HG03135 (cell line): ENCODE data around the gene CCM2.

Experiments used
- ATAC-seq: cut with Tn5 transposase; IDR thresholded peaks from one replicate; pipeline ENCODE4 v1.9.1; 2021; ENCODE audit warnings: mild to moderate bottlenecking, moderate library complexity; ENCODE audit not compliant: unreplicated experiment

Gene CCM2

DNA sequence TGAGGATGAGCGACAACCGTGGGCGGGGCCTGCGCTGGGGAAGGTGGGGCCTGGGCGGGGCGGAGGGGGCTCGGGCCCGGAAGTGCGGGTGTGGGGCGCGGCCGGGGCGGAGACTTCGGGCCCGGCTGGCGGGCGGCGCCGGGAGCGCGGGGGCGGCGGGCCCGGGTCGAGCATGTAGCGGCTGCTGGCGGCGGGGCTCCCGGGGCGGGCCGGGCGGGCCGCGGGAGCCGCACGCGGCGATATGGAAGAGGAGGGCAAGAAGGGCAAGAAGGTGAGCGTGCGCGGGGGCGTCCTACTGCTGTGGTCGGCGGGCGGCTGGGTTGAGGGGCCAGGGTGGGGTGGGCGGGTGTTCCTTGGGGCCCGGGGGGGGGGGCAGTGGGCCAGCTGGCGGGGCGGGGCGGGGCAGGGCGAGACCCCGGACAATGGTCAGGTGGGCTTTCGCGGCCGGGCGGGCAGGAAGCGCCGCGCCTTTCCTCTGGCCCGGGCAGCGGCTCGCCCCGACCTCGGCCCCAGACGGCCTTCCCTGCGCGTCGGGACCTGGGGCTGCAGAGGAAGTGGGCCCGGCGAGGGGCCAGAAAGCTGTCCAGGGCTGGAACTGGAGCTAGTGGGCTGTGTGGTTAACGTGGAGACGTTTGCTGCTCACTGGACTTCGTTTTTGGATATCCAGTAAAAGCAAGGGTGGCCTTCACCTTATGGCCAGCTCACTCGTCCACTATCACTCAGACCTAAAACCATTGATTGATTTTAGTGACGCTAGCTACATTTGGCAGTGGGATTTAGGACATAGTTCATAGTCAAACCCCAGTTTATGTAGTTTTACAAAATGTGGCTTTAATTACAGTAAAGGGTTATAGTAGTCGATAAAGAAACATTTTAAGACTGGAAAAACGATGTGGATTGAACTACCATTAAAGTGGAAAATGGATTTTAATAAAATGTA, at the start of gene CCM2:
CCM2 (plus strand) TSS at position 109 of the 940 bp plus-strand sequence; CDS start at position 242, 133 bp downstream.
- no peak for ATAC-seq

DNA sequence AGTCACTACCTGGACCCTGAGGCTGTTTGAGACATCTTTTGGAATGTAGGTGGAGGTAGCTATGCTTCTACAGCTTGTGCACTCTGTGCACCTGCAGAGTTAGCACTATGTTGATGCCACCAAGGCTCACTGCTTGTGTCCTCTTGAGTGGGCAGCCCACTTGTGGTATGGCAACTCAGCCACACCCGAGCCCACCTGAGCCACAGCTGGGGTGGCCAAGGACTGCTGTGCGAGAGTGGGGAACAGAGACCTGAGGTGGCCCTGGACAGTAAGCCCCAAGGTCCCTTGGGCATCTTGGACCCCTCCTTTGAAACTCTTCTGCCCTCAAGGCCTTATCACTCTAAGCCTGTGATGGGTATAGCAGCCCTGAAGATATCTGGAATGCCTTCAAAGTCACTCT, 46.8 kb upstream of the CCM2 start:
- ATAC-seq, result no peak

DNA sequence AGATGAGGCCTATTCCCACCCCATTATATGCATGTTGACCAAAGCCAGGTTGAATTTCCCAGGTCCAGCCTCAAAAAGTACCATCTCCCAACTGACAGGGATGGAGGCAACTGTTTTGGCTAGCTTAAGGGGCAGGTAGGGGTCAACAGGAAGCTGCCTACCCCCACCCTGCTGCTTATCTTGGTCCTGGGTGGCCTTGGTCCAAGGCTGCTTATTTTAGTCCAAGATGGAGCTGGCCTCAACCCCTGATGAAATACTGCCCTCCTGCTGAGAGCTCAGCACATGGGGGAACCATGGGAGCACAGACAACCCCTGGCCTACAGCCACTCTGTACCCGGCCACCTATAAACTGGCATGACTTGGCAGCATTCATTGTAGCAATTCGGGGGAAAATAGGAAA, 44.3 kb upstream of the CCM2 start:
- ATAC-seq, result no peak

DNA sequence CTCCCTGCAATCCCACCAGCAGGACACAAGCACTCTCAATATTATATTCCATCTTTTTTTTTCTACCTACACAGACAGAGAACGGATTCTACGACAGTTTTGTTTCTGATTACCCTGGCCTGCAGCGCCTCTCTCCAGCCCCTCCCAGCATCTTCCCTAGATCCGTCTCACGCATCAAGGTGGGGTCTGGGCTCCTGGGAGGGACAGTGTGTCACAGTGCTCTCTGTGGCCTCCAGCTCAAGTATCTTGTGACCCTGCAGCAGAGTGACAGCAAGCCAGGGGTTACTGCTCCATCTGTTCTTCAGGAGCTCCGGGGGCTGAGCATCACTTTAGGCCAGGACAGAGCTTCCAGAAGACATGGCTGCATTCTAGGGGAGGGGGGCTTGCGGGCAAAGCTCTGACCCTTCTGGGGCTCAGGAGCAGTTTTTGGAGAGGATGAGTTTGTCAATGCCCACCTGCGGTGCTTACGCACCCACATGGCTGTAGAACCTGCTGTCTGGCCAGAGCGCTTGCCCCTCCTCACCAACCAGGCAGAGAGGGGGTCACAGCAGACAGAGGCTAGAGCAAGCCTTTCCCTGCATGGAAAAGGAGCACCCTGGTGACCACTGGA, 43.7 kb upstream of the CCM2 start:
- ATAC-seq, result no peak

DNA sequence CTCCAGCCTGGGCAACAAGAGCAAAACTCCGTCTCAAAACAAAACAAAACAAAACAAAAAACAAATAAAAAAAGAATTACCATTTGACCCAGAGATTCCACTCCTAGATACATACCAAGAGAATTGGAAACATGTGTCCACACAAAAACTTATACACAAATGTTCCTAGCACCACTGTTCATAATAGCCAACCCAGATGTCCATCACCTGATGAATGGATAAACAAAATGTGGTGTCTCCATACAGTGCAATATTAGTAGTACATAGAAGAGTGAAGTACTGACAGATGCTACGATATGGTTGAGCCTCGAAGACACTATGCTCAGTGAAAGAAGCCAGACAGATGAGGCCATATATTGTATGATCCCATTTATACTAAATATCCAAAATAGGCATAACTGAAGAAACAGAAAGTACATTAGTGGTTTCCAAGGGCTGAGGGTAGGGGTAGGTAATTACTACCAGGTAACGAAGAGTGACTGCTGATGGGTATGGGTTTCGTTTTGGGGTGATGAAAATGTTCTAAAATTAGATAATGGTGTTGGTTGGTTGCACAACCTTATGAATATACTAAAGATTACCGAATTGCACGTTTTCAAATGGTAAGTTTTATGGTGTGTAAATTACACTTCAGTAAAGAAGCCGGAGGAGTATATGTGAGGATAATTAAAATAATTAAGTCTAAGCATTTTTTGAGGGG, 41.2 kb upstream of the CCM2 start:
- no peak for ATAC-seq

DNA sequence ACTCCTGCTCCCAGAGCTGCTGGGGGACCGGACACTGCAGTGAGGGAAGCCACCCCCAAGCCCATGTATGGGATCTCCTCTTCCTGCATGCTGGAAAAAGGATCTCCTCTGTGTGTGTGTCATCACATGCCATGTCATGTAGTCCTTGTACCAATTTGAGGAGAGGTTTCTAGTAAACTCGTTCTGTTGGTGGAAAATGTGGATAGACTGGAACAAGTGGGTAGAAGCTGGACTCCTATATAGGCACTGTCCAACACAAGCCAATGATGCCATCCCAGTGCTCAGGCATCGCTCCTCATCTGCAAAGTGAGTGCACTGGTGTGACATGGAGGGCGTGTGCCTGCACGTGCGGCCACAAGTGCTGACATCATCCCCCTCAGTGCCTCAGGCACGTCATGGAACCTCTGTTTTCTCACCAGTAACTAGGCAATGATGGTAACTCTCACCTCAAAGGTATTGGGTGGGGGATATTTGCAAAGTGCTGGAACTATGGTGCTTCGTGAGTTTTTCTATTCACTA, 40.5 kb upstream of the CCM2 start:
- ATAC-seq, result no peak

DNA sequence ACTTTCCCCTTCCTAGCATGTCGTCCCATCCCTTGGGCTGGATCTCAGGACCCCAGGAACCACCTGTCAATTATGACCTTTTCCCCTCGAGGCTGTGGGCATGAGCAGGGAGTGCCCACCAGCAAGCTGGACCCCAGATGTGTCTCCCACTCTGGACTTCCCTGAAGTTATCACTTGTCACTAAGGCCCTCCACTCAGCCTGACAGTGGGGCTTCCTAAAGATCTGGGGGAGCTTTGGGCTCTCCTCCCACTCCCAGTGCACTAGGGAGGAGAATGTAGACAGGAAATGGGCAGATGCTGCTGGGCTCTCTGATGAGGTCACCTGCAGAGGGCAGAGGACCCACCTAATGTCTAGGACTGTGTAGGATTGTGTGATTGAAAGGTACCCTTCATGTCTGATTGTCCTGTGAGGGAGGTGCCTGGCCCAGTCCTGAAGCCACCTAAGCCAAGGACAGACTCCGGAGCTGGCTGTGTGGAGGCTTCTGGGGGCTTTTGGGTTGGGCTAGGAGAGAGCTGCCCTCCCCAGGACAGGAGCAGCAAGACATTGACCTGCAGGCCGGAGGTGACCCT, 39.9 kb upstream of the CCM2 start:
- no peak for ATAC-seq

DNA sequence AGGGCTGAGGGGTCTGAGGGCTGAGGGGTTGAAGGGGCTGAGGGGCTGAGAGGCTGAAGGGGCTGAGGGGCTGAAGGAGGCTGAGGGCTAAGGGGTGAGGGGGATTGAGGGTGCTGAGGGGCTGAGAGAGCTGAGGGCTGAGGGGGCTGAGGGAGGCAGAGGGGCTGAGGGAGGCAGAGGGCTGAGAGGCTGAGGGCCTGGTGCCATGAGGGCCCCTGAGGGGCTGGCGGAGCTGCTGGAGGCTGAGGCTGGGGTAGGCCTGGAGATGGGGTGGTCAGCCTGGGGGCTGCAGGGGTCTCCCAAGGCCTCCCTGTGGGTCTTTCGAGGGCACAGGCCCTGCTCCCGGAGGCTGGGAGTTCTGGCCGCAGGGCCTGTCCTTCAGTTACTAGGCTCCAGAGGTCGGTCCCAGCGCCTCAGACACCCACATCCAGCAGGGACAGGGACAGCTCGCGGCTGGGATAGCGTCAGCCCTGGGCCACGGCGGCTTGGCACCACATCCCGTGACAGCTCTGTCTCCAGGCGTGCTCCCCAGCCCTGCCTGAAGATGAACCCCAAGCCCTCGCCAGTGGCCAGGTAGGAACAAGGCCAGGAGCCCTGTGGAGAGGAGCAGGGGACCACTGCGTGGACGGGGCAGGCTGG, 38.0 kb upstream of the CCM2 start:
- no peak for ATAC-seq

DNA sequence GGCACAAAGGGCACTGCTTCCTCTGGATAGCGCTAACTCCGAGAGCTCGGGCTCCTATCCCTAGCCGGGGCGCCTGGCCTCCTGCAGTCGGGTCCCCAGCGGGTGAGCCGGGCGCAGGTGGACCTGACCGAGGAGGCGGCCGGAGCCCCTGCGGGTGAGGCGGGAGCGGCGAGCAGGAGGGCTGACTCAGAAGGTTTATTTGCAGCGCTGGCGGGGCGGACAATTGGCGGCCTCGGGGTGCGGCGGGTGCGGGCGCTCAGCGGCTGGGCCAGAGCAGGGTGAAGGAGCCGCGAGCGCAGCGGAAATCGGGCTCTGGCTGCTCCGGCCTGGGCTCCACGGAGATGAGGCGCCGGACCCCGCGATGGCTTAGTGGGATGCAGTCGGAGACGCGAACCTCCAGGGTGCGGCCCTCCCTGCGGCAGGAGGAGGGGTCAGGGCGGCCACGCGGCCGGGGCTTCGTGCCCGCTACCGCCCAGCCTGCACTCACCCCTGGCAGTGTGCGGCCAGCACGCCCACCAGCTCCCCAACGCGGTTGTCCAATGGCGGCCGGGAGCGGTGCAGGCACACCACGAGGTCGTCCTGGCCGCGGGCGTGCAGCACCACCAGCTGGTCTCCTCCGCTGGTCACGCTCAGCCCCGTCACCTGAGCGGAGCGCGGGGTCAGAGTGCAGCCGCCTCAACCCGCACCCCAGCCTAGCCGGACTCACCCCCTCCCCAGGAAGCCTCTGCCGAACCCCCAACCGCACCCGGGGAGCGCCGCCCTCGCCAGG, 37.3 kb upstream of the CCM2 start:
- no peak for ATAC-seq

DNA sequence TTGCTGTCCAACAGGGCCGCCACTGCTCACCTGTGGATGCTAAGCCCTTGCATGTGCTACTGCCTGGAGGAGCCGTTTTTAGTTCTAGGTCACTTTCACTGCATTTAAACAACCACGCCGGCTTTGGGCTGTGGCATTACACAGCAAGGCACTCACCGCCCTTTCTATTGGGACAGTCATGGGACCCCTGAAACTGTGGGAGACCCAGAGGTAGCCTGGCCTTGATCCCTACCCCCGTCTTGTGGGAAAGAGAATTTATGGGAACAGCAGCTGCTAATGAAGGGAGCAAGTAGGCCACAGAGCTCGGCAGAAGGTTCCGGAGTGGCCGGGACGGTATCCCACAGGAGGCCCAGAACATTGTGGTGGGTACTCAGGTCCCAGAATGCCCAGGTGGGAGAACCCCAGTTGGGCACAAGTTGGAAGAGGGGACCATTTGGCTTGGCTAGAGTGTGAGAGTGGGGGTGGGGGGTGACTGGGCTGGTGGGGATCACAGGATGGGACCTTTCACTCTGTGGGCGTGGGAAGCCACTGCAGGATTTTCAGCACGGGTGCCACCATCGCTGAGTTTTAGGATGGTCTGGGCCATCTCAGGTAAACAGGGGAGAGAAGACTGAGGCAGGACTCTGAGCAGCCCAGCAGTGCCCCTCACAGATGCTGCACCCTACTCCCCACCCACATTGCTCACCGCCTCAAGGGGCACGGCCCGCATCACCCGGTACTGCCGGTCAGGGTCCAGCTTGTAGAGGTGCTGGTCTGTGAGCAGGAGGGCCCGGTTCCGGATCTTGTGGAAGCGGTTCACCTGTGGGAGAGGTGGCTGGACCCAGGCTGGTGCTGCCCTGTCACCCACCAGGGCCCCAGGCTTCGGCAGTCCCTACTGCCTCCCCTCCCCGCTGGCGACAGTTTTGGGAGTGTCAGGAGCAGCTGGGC, 36.4 kb upstream of the CCM2 start:
- no peak for ATAC-seq

DNA sequence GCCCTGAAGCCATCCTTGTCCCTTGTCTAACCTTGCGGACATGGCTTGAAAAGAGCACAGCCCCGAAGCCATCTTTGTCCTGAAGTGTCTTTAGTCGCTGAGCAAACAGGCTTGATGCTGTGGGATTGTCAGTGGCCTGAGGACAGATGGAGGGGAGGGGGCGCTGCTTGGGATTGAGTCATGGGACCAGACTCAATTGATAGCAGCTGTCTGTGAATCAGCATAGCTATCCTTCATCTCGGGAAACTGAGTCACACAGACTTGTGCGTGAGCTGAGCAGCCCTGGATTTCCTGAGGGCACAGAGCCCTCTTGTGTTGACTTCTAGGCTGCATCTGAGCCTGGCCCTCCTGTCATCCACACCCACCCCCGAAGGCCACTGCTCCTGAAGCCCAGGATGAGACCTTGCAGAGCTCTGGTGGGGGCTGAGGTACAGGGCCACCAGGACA, 35.6 kb upstream of the CCM2 start:
- no peak for ATAC-seq

DNA sequence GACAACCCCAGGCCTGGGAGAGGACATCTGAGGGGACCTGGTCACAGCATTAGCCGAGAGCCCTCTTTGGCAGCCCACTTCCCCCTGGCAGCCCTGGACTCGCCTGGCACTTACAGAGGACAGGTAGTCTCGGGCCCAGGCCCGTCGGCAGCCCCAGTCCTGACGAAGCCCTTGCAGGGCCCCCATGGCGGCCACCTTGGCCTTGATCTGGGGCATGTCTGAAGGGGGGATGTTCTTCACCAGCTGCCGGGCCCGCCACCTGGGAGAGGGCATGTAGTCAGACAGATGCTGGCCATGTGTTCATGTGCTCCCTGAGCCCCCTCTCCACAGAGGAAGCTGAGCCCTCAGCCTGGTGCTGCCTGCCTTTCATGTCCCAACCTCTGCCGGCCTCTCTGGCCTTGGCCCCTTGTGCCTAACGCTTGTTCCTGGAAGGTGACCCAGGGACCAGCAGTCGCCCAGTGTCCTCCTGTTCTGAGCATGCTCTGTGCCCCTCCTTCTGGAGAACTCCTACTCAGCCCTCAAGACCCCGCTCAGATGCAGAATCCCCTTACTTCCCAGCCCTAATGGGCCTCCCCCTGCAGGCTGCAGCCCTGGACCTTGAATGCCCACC, 35.1 kb upstream of the CCM2 start:
- ATAC-seq, result no peak

DNA sequence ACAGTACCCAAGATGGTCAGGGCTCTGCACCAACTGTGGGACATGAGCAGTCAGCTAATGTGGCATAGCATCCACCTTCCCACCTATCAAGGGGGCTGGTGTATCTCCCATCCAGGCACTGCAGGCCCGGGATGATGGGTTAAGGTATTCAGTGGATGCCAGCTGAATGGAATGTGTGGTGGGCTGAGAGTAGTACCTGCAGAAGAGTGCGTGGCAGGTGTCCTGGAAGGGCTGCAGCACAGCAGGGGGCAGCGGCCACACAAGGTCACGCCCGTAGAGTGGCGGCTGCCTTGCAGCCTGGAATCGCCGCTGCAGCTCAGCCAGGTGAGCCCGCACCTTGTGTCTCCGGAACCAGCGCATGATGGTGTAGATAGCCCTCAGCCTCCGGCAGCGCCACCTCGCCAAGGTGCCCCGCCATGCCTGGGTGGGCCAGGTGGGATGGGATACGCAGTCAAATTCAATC, 34.5 kb upstream of the CCM2 start:
- no peak for ATAC-seq

DNA sequence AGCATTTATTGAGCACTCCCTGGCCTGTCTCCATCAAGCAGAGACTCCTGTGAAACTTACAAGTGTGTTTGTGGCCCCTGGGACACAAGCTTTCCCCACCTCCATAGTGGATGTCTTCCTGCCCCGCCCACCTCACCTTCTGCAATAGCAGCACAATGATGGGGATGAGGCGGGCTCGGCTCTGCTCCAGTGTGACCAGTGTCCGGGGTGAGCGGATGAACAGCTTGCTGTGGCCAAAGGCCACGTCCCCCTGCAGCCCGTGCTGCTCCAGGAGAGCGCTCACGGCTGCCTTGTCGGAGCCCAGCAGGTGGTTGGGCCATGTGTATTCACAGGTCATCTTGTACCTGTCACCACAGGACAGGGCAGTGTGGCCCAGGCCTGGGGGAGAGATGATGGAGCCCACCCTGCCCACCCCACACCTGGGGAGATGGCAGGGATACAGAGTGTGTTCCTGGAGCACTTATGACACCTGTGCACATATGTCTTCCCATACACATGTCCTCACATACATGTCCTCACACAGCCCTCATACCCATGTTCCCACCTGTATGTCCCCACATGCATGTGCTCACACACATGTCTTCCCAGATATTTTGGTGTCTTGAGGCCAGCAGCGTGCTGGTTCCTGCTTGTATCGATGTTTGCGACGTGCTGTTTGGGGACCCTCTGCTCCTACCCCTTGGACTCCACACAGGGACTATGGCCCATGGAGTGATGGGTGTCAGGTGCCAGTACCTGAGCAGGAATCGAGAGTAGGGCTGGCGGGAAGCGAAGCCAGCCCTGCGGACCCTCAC, 33.9 kb upstream of the CCM2 start:
- ATAC-seq, result no peak

DNA sequence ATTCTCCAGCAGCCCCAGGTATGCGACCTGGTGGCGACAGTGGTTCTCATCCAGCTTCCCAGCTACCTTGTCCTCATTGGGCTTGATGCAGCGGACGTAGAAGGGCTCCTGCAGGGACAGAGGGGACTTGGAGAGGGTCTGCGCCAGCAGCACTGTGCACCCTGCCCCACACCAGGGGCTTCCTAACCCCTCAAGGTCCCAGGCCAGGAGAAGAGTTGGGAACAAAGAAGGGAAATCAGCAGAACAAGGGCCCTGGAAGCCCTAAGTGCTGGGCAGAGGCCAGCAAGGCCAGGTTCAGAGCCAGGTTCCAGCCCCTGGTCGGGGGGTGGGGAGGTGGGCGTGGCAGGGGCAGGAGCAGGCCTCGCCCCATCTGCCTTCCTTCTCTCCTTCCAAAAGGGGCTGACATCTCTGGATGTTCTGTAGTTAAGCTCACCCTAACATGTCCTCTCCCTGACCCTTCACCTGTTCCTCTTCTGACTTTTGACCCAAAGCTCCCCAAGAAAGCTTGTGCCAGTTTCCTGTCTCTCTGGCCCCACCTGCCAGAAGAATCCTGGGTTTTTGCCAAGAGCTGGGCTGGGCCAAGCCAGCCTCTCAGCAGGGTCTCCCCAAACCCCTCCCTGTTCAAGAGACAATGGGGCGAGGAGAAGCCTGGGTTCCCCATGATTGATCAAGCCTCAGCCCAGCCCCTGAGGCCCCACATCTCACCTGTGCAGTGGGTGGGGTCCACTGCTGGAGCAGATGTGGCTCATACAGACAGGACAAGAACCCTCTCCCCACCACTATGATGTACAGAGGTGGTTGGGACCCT, 33.1 kb upstream of the CCM2 start:
- ATAC-seq, result no peak

DNA sequence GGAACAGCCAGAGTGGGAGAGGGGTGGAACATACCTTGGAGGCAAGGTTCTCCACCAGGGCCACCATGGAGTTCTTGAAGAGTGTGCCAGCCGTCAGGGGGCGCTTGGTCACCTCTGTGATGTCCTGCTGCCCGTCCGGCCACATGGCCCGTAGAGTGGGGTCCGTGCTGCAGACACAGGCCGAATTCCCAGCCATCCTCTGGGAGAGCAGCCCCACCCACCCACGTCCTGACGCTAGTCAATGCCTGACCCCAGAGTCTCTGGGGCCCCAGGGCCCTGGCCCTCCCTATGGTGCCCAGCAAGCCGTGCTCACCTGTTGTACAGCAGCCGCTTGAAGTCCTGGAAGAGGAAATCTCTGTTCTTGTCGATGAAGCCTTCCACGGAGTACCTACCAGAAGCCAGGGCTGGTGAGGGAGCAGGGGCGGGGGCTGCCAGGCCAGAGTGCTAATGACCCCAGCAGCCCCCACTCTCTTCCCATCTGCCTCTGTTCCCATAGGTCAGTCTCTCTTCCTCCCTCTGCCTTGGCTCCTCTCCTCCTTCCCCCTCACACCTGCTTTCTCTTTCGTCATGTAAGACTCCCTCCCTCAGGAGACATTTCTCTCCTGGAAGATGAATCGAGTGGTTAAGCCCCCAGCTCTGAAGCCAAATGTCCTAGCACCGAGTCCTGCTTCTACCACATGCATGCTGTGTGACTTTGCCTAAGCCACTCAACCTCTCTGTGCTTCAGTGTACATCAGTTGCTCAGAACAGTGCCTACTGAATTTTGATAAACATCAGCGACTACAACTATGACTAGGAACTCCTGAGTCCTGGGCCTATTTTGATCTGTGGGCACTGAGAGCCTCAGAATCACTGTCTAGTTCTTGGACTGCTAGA, 32.2 kb upstream of the CCM2 start:
- ATAC-seq, result no peak
